Stimulated activated CD4-positive, alpha-beta T cell treated with anti-CD3 and anti-CD28 coated beads, Interleukin-12 subunit alpha, Interleukin-12 subunit beta, amount 100 ng/mL, for 24 hours (primary cell): ENCODE measurements around the gene VDR.
A peak's percentile ranks its signal among the peaks of the same experiment; 100 is the strongest.

Experiments
- DNase-seq, 2 experiments: peaks; one replicate each; pipeline ENCODE4 v3.0.0-alpha.2; 2020; ENCODE audit warnings: low read depth in 2 of 2

Gene VDR

GRCh38 chr12:47868552-47869031, 36.2 kb downstream of the VDR start:
- DNase-seq: no peak

GRCh38 chr12:47868041-47868440, 36.8 kb downstream of the VDR start:
- no peak for DNase-seq

- DNase-seq: peak in 1 of 2 experiments; percentile 57
These were observed 37.3 kb downstream of the VDR start for GRCh38 chr12:47867495-47867941.

GRCh38 chr12:47864646-47865235, 40.1 kb downstream of the VDR start:
- no peak for DNase-seq

GRCh38 chr12:47863985-47864384, 40.8 kb downstream of the VDR start:
- DNase-seq: no peak

- DNase-seq: no peak
These were observed 41.3 kb downstream of the VDR start for GRCh38 chr12:47863467-47863866.

GRCh38 chr12:47862881-47863280, 41.9 kb downstream of the VDR start:
- DNase-seq: no peak

- DNase-seq: no peak
These were observed 42.5 kb downstream of the VDR start for GRCh38 chr12:47862167-47862750.

GRCh38 chr12:47860873-47861272, 43.9 kb downstream of the VDR start:
- DNase-seq: no peak

GRCh38 chr12:47860279-47860841, 44.4 kb downstream of the VDR start:
- no peak for DNase-seq

GRCh38 chr12:47858511-47859266, 46.1 kb downstream of the VDR start:
- DNase-seq: no peak

- DNase-seq: no peak
These were observed 47.8 kb downstream of the VDR start for GRCh38 chr12:47856721-47857575.

GRCh38 chr12:47856094-47856493, 48.7 kb downstream of the VDR start:
- DNase-seq: no peak

GRCh38 chr12:47855502-47855901, 49.3 kb downstream of the VDR start:
- no peak for DNase-seq

- DNase-seq: no peak
These were observed 50.3 kb downstream of the VDR start for GRCh38 chr12:47854531-47854930.

GRCh38 chr12:47852096-47852571, 52.7 kb downstream of the VDR start:
- DNase-seq: no peak

GRCh38 chr12:47851303-47851952, 53.4 kb downstream of the VDR start:
- DNase-seq: no peak

- no peak for DNase-seq
These were observed 54.4 kb downstream of the VDR start for GRCh38 chr12:47850153-47851084.

GRCh38 chr12:47849261-47849660, 55.5 kb downstream of the VDR start:
- DNase-seq: no peak

- DNase-seq: no peak
These were observed 55.9 kb downstream of the VDR start for GRCh38 chr12:47848853-47849252.
